22Rv1 (cell line): Measurements from ENCODE around the gene NUP35.

Source experiments
- ZFX ChIP-seq: fragments of 450-650 bp; IDR thresholded peaks from 2 replicates; pipeline ENCODE4 v1.6.1; 2017; ENCODE audit warnings: antibody characterized with exemption, borderline replicate concordance
- TF ChIP-seq, protein P1 (sequence below): fragments of 450-650 bp; IDR thresholded peaks from 2 replicates; pipeline ENCODE4 v1.5.1; 2017; ENCODE audit warnings: mild to moderate bottlenecking

DNA sequence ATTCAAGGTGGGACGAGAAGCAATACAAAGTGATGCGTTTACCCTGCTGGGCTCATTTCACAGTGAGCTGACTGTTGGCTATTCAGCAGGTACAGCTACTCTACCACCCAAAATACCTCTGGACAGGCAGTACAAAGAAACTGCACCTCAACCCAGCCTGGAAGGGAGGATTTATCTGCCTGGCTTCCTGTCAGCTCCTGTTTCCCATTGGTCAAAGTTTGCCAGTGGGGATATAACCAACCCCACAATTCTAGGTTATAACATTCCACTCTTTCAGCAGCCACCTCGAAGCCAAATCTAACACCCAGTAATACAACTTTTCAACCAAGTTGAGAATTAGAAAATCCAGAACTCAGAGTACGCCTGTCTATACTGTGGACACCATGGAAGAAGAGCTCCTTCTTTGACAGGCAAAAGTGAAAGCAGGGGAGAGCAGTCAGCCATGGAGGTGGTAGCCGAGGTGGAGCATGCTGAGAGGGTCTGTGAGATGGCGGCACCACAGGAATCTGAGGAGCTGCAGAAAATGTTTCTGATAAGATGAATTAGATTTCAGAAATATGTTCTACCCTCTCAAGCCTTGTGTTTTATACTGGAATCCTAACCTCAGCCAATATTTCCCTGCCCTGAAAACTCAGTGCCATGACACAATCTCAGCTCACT is 34.9 kb upstream of the NUP35 start:
- TF ChIP-seq, protein P1, sequence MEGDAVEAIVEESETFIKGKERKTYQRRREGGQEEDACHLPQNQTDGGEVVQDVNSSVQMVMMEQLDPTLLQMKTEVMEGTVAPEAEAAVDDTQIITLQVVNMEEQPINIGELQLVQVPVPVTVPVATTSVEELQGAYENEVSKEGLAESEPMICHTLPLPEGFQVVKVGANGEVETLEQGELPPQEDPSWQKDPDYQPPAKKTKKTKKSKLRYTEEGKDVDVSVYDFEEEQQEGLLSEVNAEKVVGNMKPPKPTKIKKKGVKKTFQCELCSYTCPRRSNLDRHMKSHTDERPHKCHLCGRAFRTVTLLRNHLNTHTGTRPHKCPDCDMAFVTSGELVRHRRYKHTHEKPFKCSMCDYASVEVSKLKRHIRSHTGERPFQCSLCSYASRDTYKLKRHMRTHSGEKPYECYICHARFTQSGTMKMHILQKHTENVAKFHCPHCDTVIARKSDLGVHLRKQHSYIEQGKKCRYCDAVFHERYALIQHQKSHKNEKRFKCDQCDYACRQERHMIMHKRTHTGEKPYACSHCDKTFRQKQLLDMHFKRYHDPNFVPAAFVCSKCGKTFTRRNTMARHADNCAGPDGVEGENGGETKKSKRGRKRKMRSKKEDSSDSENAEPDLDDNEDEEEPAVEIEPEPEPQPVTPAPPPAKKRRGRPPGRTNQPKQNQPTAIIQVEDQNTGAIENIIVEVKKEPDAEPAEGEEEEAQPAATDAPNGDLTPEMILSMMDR: no peak
- no peak for TF ChIP-seq ZFX
